Measurements from ENCODE around the gene C11orf21.

GRCh38 chr11:2306452-2306823 lies 4.7 kb upstream of the C11orf21 start:
- TF ChIP-seq, protein P1, sequence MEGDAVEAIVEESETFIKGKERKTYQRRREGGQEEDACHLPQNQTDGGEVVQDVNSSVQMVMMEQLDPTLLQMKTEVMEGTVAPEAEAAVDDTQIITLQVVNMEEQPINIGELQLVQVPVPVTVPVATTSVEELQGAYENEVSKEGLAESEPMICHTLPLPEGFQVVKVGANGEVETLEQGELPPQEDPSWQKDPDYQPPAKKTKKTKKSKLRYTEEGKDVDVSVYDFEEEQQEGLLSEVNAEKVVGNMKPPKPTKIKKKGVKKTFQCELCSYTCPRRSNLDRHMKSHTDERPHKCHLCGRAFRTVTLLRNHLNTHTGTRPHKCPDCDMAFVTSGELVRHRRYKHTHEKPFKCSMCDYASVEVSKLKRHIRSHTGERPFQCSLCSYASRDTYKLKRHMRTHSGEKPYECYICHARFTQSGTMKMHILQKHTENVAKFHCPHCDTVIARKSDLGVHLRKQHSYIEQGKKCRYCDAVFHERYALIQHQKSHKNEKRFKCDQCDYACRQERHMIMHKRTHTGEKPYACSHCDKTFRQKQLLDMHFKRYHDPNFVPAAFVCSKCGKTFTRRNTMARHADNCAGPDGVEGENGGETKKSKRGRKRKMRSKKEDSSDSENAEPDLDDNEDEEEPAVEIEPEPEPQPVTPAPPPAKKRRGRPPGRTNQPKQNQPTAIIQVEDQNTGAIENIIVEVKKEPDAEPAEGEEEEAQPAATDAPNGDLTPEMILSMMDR (IDR thresholded peaks at IDR 0.05): no peak
- TF ChIP-seq POLR2AphosphoS5 (IDR thresholded peaks at IDR 0.05) (peak in 1 of 3 donors; percentile 89), POLR2A (IDR thresholded peaks at IDR 0.05) (no peak)
